HCT116 (cell line): ENCODE data around the gene ZNF777. TPM values are rescaled to one million over a fixed set of nuclear protein-coding genes. Genes with fewer than 3 reads are reported as not detected.
"Not testable (repeated sequence)": the region's sequence is repeated elsewhere in the genome, so short reads cannot be mapped to it uniquely, and the experiment has no call there.

Source experiments
- ATAC-seq: fragments of 200-7000 bp; cut with Tn5 transposase; 2 replicates; pipeline ENCODE4 v1.9.1; 2020; ENCODE audit warnings: mild to moderate bottlenecking, moderate library complexity
- BruUV-seq: library from RNA; stranded (reverse); fragments of 400-500 nt; replicated peaks from 2 replicates; lab custom pipeline; 2021; lab: Mats Ljungman, UMichigan
- CTCF ChIA-PET: fragments of 300-600 bp; sonication (Branson Sonifier 250); formaldehyde crosslinking; loops from one replicate; lab custom pipeline; 2021; ENCODE audit warnings: antibody characterized with exemption; lab: Charles Lee
- POLR2A ChIA-PET: fragments of 300-600, 350-600 bp; sonication (Branson Sonifier 250); formaldehyde crosslinking; loops from one replicate; lab custom pipeline; 2021; ENCODE audit warnings: antibody characterized with exemption; lab: Charles Lee
- RAD21 ChIA-PET, 2 experiments: fragments of 300-600 bp; sonication (Branson Sonifier 250); formaldehyde crosslinking; loops; one replicate each; lab custom pipeline; 2023; ENCODE audit warnings: low total read pairs in 2 of 2; ENCODE audit not compliant: uncharacterized antibody in 2 of 2, unreplicated experiment in 2 of 2, low non-redundant PET in 1 of 2; lab: Charles Lee
- DNase-seq: peaks from one replicate; pipeline ENCODE4 v3.0.0-alpha.2; 2010; ENCODE audit warnings: low read depth, low spot score
- H2AFZ ChIP-seq: fragments of 200-600 bp; shearing (Covaris generic), sonication (generic); 2 replicates; pipeline ENCODE4 v1.6.1; 2017; ENCODE audit warnings: low read depth, mixed run types, mixed read lengths, antibody characterized with exemption, low read length; ENCODE audit not compliant: poor library complexity, severe bottlenecking
- H3K27ac ChIP-seq: 2 replicates; pipeline ENCODE4 v1.5.1; 2012; ENCODE audit warnings: low read depth, low read length
- H3K27me3 ChIP-seq: fragments of 200-600 bp; sonication (generic); 2 replicates; pipeline ENCODE4 v1.6.1; 2016; ENCODE audit warnings: mixed run types, low read length, mixed read lengths; ENCODE audit not compliant: insufficient read depth
- H3K36me3 ChIP-seq, 2 experiments: fragments of 200-500 bp in 1 of 2; fragments of 200-600 bp in 1 of 2; sonication (Bioruptor generic) in 1 of 2; sonication (generic) in 1 of 2; 2 replicates each; pipeline versions ENCODE4 v1.5.1 to v1.6.1; 2014 to 2016; ENCODE audit warnings: low read length in 2 of 2, inconsistent platforms in 1 of 2, mixed read lengths in 1 of 2, mixed run types in 1 of 2; ENCODE audit not compliant: insufficient read depth in 2 of 2, control insufficient read depth in 1 of 2
- H3K4me1 ChIP-seq, 2 experiments: fragments of 200-600 bp in 1 of 2; sonication (generic) in 1 of 2; 2 replicates each; pipeline versions ENCODE4 v1.5.1 to v1.6.1; 2012 to 2017; ENCODE audit warnings: low read length in 2 of 2, inconsistent platforms in 1 of 2, mild to moderate bottlenecking in 1 of 2, mixed read lengths in 1 of 2, mixed run types in 1 of 2, moderate library complexity in 1 of 2; ENCODE audit not compliant: insufficient read depth in 2 of 2, control insufficient read depth in 1 of 2
- H3K4me2 ChIP-seq: fragments of 200-600 bp; sonication (generic); 2 replicates; pipeline ENCODE4 v1.6.1; 2017; ENCODE audit warnings: mixed run types, low read length, mixed read lengths
- H3K4me3 ChIP-seq, 2 experiments: fragments of 200-600 bp in 1 of 2; sonication (generic) in 1 of 2; replicated peaks in 1 of 2; 2 replicates each; pipeline ENCODE4 v1.5.1; 2011 to 2016; ENCODE audit warnings: low read length in 2 of 2, control low read depth in 1 of 2, low read depth in 1 of 2, mild to moderate bottlenecking in 1 of 2, mixed read lengths in 1 of 2, mixed run types in 1 of 2
- H3K79me2 ChIP-seq: fragments of 200-600 bp; sonication (generic); 2 replicates; pipeline ENCODE4 v1.6.1; 2017; ENCODE audit warnings: mild to moderate bottlenecking, mixed run types, low read length, moderate library complexity, mixed read lengths; ENCODE audit not compliant: insufficient read depth
- H3K9ac ChIP-seq: fragments of 200-600 bp; sonication (generic); 2 replicates; pipeline ENCODE4 v1.6.1; 2016; ENCODE audit warnings: low read length, mixed read lengths
- H3K9me2 ChIP-seq: fragments of 200-600 bp; sonication (generic), shearing (Covaris generic); 2 replicates; pipeline ENCODE4 v1.6.1; 2017; ENCODE audit warnings: mixed run types, mild to moderate bottlenecking, moderate library complexity; ENCODE audit not compliant: insufficient read depth
- H3K9me3 ChIP-seq, 2 experiments: fragments of 200-500 bp in 1 of 2; fragments of 200-600 bp in 1 of 2; sonication (Bioruptor generic) in 1 of 2; sonication (generic) in 1 of 2; 2 replicates each; pipeline ENCODE4 v1.6.1; 2014 to 2017; ENCODE audit warnings: low read length in 2 of 2, mixed read lengths in 2 of 2, inconsistent platforms in 1 of 2, low read depth in 1 of 2, mild to moderate bottlenecking in 1 of 2, mixed run types in 1 of 2, moderate library complexity in 1 of 2; ENCODE audit not compliant: control insufficient read depth in 1 of 2, insufficient read depth in 1 of 2
- H4K20me1 ChIP-seq: fragments of 200-600 bp; sonication (generic), shearing (Covaris generic); 2 replicates; pipeline ENCODE4 v1.6.1; 2017; ENCODE audit warnings: mixed run types, mild to moderate bottlenecking, moderate library complexity; ENCODE audit not compliant: insufficient read depth
- ATF3 ChIP-seq: IDR thresholded peaks from 2 replicates; pipeline ENCODE4 v1.6.1; 2012
- CTCF ChIP-seq, 3 experiments: fragments of 200-600 bp in 1 of 3; sonication (generic) in 1 of 3; IDR thresholded peaks in 2 of 3; conservative IDR thresholded peaks in 1 of 3; 2 replicates each; pipeline ENCODE4 v1.5.1; 2012 to 2017; ENCODE audit warnings: low read depth in 2 of 3, low read length in 2 of 3, antibody characterized with exemption in 1 of 3, borderline replicate concordance in 1 of 3, control low read depth in 1 of 3, mild to moderate bottlenecking in 1 of 3, mixed read lengths in 1 of 3, mixed run types in 1 of 3, moderate library complexity in 1 of 3; ENCODE audit not compliant: insufficient read depth in 1 of 3
- EZH2 ChIP-seq: fragments of 200-600 bp; sonication (generic); IDR thresholded peaks from 2 replicates; pipeline ENCODE4 v1.6.1; 2017; ENCODE audit warnings: antibody characterized with exemption, mixed run types
- ZFX ChIP-seq: fragments of 450-650 bp; IDR thresholded peaks from 2 replicates; pipeline ENCODE4 v1.6.1; 2017
- intact Hi-C: fragments of 100-400 bp; cut with micrococcal nuclease; formaldehyde crosslinking; loops from 2 replicates; pipeline ENCODE4 v1.10.0; 2022
- total RNA-seq: library from RNA; stranded (reverse); gene quantifications from one replicate; pipeline ENCODE4 v1.2.1, GENCODE V29; 2021; ENCODE audit not compliant: unreplicated experiment

Gene ZNF777
- total RNA-seq, 1 experiment from 2014 or later: 15.6 TPM

GRCh38 chr7:149414745-149415390 is 46.0 kb downstream of the ZNF777 start:
- Histone ChIP-seq H3K9me2 (no peaks in the 10 kb centered on the region), H3K27me3 (no peaks in the 10 kb centered on the region), H2AFZ (no peak overlapping the region), H3K4me1 (no peaks in the 10 kb centered on the region), H3K27ac (no peak overlapping the region), H3K9ac (no peak overlapping the region), H3K4me2 (no peak overlapping the region), H3K9me3 (no peaks in the 10 kb centered on the region), H3K4me3 (no peak overlapping the region)
- BruUV-seq: no TSS peak
- DNase-seq: no peak
- ChIA-PET POLR2A (no interaction called here), CTCF (no interaction called here), RAD21 (no interaction called here)
- intact Hi-C loops: no loop called here
- ATAC-seq: peak; percentile 42; the same call in 1 of the 2 replicates
- TF ChIP-seq ZFX (no peak), CTCF (IDR thresholded peaks at IDR 0.05 in 2 of 3, conservative IDR thresholded peaks at IDR 0.05 in 1 of 3; ENCODE audit: borderline replicate concordance in 1 of 3, insufficient read depth in 1 of 3, low read depth in 2 of 3, low read length in 2 of 3) (no peak)
- TF ChIP-seq, all 23 proteins: peak for 0
- H4K20me1 ChIP-seq: no peaks in the 10 kb centered on the region
- H3K79me2 ChIP-seq: no peaks in the 10 kb centered on the region
- H3K36me3 ChIP-seq: no peaks in the 10 kb centered on the region

- intact Hi-C loops: no loop called here
- no TSS peak for BruUV-seq
- Histone ChIP-seq H3K9ac (no peak overlapping the region), H3K4me2 (no peak overlapping the region), H2AFZ (no peak overlapping the region), H3K27me3 (no peaks in the 10 kb centered on the region), H3K9me2 (no peaks in the 10 kb centered on the region), H4K20me1 (no peaks in the 10 kb centered on the region), H3K9me3 (no peaks in the 10 kb centered on the region), H3K79me2 (no peaks in the 10 kb centered on the region), H3K27ac (no peak overlapping the region), H3K4me1 (no peaks in the 10 kb centered on the region), H3K4me3 (no peak overlapping the region), H3K36me3 (no peaks in the 10 kb centered on the region)
- ChIA-PET RAD21 (no interaction called here), CTCF (no interaction called here), POLR2A (no interaction called here)
- no peak for ATAC-seq
- TF ChIP-seq ATF3: no peak
- TF ChIP-seq EZH2: no peak
- no peak for DNase-seq
These were observed 46.7 kb downstream of the ZNF777 start for GRCh38 chr7:149414171-149414570.

GRCh38 chr7:149413083-149413482 is 47.8 kb downstream of the ZNF777 start:
- CTCF ChIA-PET, H3K4me2 ChIP-seq, H3K4me3 ChIP-seq, H2AFZ ChIP-seq, BruUV-seq, H3K4me1 ChIP-seq, H3K9ac ChIP-seq, POLR2A ChIA-PET, ATAC-seq, H4K20me1 ChIP-seq, H3K27ac ChIP-seq, H3K9me3 ChIP-seq, H3K27me3 ChIP-seq, DNase-seq, H3K79me2 ChIP-seq, H3K9me2 ChIP-seq, RAD21 ChIA-PET, H3K36me3 ChIP-seq, intact Hi-C loops: not testable (repeated sequence)
